ACC112 (cell line): Measurements from ENCODE around the gene MTTP.

Source experiments
- H2AFZ ChIP-seq: fragments of 200-600 bp; sonication (generic); one replicate; pipeline ENCODE4 v1.6.0; 2017; ENCODE audit warnings: antibody characterized with exemption, low read length; ENCODE audit not compliant: unreplicated experiment
- H3K27ac ChIP-seq: fragments of 200-600 bp; sonication (generic); 2 replicates; pipeline ENCODE4 v1.5.1; 2014; ENCODE audit warnings: low read depth, mild to moderate bottlenecking, antibody characterized with exemption, low read length, moderate library complexity
- H3K27me3 ChIP-seq: fragments of 200-600 bp; sonication (generic); 2 replicates; pipeline ENCODE4 v1.6.1; 2014; ENCODE audit warnings: mild to moderate bottlenecking, antibody characterized with exemption, low read length, moderate library complexity, mixed read lengths; ENCODE audit not compliant: insufficient read depth
- H3K36me3 ChIP-seq: fragments of 200-600 bp; sonication (generic); 2 replicates; pipeline ENCODE4 v1.6.1; 2016; ENCODE audit warnings: mild to moderate bottlenecking, antibody characterized with exemption, low read length, moderate library complexity, mixed read lengths; ENCODE audit not compliant: insufficient read depth
- H3K4me1 ChIP-seq: fragments of 200-600 bp; sonication (generic); one replicate; pipeline ENCODE4 v1.6.1; 2016; ENCODE audit warnings: low read length, mixed read lengths; ENCODE audit not compliant: insufficient read depth, unreplicated experiment, control insufficient read depth
- H3K4me3 ChIP-seq: fragments of 200-600 bp; sonication (generic); 2 replicates; pipeline ENCODE4 v1.5.1; 2014; ENCODE audit warnings: mild to moderate bottlenecking, low read depth, low read length
- H3K79me2 ChIP-seq: fragments of 200-600 bp; sonication (generic); one replicate; pipeline ENCODE4 v1.6.0; 2016; ENCODE audit warnings: low read length; ENCODE audit not compliant: control insufficient read depth, unreplicated experiment, insufficient read depth

MTTP gene

DNA sequence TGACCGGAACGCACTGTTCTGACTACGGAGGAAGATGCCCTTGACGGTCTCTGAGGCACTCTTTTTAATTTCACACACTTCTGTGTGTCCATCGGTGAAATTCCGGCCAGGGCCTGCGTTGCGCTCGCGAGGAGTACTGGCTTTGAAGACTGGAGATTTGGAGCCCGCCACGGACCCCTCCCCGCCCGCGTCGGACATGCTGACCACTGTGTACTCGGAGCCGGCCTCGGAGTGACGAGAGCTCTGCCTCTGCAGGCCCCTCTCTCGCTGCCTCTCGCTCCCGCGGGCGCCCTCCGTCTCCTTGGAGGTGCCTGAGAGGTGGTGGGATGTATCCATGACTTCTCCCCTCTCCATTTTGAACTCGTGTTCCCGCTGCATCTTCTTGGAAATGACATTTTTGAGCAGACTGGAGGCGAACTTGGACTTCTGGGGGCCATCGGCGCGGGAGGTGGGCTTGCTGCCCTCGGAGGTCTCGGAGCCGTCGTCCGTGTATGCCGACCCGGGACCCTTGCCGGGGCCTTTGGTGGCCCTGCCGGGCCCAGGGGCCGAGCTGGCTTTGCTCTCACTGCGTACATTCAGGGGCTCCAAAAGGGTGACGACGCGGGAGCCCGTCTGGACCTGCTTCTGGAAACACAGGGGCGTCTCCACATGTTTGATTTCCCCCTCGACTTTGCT lies 77.3 kb downstream of the MTTP start:
- no peaks in the 10 kb centered on the region for H3K79me2 ChIP-seq
- H3K4me1 ChIP-seq, result peaks cover 11% of the 10 kb centered on the region
- H2AFZ ChIP-seq, result no peak overlapping the region
- H3K27me3 ChIP-seq, result no peaks in the 10 kb centered on the region
- no peak overlapping the region for H3K27ac ChIP-seq
- H3K4me3 ChIP-seq, result no peak overlapping the region
- H3K36me3 ChIP-seq, result no peaks in the 10 kb centered on the region

GRCh38 chr4:99652596-99653436 lies 78.2 kb downstream of the MTTP start:
- H3K4me3 ChIP-seq, result no peak overlapping the region
- peaks cover 11% of the 10 kb centered on the region for H3K4me1 ChIP-seq
- no peaks in the 10 kb centered on the region for H3K36me3 ChIP-seq
- no peaks in the 10 kb centered on the region for H3K79me2 ChIP-seq
- H3K27ac ChIP-seq, result no peak overlapping the region
- H3K27me3 ChIP-seq, result no peaks in the 10 kb centered on the region
- no peak overlapping the region for H2AFZ ChIP-seq

DNA sequence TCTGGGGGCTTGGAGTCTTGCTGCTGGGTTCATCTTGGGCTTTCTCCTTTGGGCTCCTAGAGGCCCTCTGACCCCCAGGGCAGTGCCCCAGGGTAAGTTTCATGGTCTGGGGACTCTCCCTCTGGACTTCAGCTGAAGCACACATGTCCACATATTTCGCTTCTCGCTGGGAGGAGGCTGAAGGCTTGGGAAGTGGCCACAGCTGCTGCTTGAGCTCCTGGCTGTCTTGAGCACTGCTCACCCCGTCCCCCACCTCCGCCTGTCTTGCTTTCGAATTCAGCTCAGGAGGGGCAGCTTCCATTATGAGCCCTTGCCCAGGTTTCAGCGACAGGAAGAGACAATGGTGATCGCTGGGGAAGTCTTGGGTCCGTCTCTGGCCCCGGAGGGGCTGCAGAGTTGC lies 79.3 kb downstream of the MTTP start:
- Histone ChIP-seq H2AFZ (no peak overlapping the region), H3K79me2 (no peaks in the 10 kb centered on the region), H3K4me1 (peaks cover 11% of the 10 kb centered on the region), H3K27ac (no peak overlapping the region), H3K4me3 (no peak overlapping the region), H3K36me3 (no peaks in the 10 kb centered on the region), H3K27me3 (no peaks in the 10 kb centered on the region)

DNA sequence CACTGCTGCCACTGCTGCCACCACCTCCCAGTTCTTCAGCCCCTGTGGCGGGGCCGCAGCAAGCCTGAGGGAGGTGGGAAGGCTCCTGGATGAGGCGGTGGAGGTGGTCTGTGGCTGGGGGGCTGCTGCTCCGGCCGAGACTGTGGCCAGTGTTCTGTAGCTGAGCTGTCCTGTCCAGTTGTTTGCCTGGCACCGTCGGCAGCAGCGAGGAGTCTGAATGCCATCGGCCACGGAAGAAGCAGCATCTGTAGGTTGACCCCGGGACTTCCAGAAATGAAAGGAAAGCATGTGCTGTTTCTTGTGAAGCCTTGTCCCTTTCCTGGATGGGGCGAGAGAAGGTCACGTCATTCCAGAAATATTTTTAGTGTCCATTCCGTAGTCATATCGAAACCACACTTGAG lies 79.7 kb downstream of the MTTP start:
- no peaks in the 10 kb centered on the region for H3K79me2 ChIP-seq
- H3K4me1 ChIP-seq, result peaks cover 11% of the 10 kb centered on the region
- H2AFZ ChIP-seq, result no peak overlapping the region
- H3K27me3 ChIP-seq, result no peaks in the 10 kb centered on the region; the same call in 1 of the 2 replicates
- H3K36me3 ChIP-seq, result no peaks in the 10 kb centered on the region
- no peak overlapping the region for H3K27ac ChIP-seq
- no peak overlapping the region for H3K4me3 ChIP-seq

- Histone ChIP-seq H3K27ac (no peak overlapping the region), H3K27me3 (no peaks in the 10 kb centered on the region; the same call in 1 of the 2 replicates)
These were observed 80.9 kb downstream of the MTTP start for GRCh38 chr4:99655308-99656081.

DNA sequence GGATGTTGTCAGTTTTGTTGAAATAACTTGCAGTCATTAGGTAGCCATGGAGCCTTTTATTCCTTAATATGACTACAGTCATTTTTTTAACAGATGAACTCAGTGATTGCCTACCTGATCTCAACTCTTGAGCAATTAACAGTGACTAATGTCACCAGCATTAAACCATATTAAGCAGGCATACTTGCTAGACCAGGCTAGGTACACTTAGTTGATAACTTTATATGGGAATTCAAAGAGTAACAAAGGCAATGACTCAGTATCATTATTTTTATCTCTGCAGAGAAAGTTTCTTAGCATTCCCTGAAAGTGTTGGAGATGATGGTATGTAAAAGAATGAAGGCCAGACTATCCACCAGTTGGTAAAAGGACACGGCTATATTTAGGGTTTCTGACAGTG lies 83.2 kb downstream of the MTTP start, which contains the start of gene C4orf54:
TSS of gene C4orf54 (minus strand) at position 31 of the 400 bp plus-strand sequence. CDS start 3,180 bp downstream, outside the sequence.
- no peak within 1 kb of the TSS for H3K4me3 ChIP-seq
- peaks cover 9% of the 10 kb centered on the region for H3K27me3 ChIP-seq
- no peak within 1 kb of the TSS for H3K27ac ChIP-seq
- no peaks in the 10 kb centered on the region for H3K79me2 ChIP-seq
- H2AFZ ChIP-seq, result no peak within 1 kb of the TSS
- H3K4me1 ChIP-seq, result peaks cover 11% of the 10 kb centered on the region
- H3K36me3 ChIP-seq, result no peaks in the 10 kb centered on the region

More at GRCh38 chr4:99655308-99656081, 80.9 kb downstream of the MTTP start:
- Histone ChIP-seq H3K36me3 (no peaks in the 10 kb centered on the region), H2AFZ (peak overlapping the region; percentile 31), H3K4me1 (peaks cover 11% of the 10 kb centered on the region), H3K4me3 (0 out of 2 replicates have a peak overlapping the region, but pooled peaks have one; percentile 15), H3K79me2 (no peaks in the 10 kb centered on the region)

DNA sequence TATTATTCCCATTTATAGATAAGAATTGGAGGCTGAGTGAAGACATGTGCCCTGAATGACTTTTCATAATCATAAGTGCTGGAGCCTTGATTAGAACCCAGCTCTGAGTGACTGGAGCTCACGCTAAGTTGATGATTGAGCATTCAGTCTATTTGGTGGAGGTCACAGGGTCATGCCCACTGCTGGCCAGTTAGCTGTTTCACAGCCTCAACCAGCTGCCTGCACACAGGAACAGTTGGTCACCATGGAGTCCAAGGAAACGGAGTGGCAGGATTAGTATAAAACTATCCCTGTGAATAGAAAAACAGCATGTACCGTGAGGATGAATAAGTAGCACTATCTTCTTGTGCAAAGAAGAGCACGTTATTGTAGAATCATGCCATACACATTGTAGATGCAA lies 84.0 kb downstream of the MTTP start:
- H3K27me3 ChIP-seq, result peaks cover 12% of the 10 kb centered on the region
- H3K36me3 ChIP-seq, result no peaks in the 10 kb centered on the region
- H3K79me2 ChIP-seq, result no peaks in the 10 kb centered on the region
- peaks cover 11% of the 10 kb centered on the region for H3K4me1 ChIP-seq
- H3K4me3 ChIP-seq, result no peak overlapping the region
- no peak overlapping the region for H2AFZ ChIP-seq
- no peak overlapping the region for H3K27ac ChIP-seq

DNA sequence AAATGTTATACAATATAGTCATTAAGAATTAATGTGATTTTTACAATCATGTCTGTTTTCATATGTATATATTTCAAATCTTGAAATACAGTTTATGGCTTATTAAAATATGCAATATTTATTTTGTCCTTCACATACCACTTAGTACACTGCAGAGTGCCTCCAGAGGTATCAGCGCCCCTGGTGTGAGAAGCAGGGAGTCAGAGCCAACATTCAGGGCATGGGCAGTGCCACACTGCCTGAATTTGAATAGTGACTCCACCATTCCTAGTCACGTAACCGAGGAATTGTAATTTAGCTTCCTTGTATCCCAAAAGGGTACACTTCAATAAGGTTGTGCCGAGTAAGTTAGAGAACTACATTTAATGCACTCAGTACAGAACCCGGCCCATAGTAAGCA lies 87.3 kb downstream of the MTTP start:
- H3K36me3 ChIP-seq, result no peaks in the 10 kb centered on the region

DNA sequence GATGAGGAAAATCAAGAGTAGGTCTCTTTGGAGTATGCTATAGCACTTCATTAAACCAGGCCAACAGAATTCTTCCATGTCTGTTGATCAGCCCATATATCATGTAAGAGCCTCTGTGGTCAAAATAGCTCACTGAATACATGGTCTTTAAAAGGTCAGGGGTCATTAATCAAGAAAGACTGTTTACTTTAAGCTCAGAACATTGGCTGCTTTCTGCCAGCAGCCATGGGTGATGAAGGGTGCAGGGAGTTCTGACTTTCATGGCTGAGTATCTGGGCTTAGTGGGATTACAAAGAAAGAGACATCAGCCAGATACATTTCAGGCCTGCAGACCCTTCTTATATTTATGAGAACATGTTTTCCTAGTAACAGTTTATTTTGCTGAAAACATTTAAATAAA lies 90.1 kb downstream of the MTTP start:
- H3K27ac ChIP-seq, result no peak overlapping the region
- peaks cover 30% of the 10 kb centered on the region for H3K27me3 ChIP-seq
- H3K79me2 ChIP-seq, result no peaks in the 10 kb centered on the region
- H3K4me3 ChIP-seq, result no peak overlapping the region
- no peaks in the 10 kb centered on the region for H3K4me1 ChIP-seq
- no peak overlapping the region for H2AFZ ChIP-seq
- no peaks in the 10 kb centered on the region for H3K36me3 ChIP-seq

More for the DNA sequence above, 87.3 kb downstream of the MTTP start:
- Histone ChIP-seq H3K4me3 (no peak overlapping the region), H2AFZ (no peak overlapping the region), H3K27me3 (peaks cover 22% of the 10 kb centered on the region), H3K27ac (no peak overlapping the region), H3K4me1 (no peaks in the 10 kb centered on the region), H3K79me2 (no peaks in the 10 kb centered on the region)

GRCh38 chr4:99665983-99666382 lies 91.4 kb downstream of the MTTP start:
- no peak overlapping the region for H2AFZ ChIP-seq

More at GRCh38 chr4:99665983-99666382, 91.4 kb downstream of the MTTP start:
- no peak overlapping the region for H3K27ac ChIP-seq
- no peak overlapping the region for H3K4me3 ChIP-seq
- H3K79me2 ChIP-seq, result no peaks in the 10 kb centered on the region
- H3K4me1 ChIP-seq, result no peaks in the 10 kb centered on the region
- H3K27me3 ChIP-seq, result peaks cover 36% of the 10 kb centered on the region
- H3K36me3 ChIP-seq, result no peaks in the 10 kb centered on the region
